Endodermal cell (in vitro differentiated cells): ENCODE results near the gene DNAH6. TPM values are rescaled to one million over a fixed set of nuclear protein-coding genes. Genes with fewer than 3 reads are reported as not detected.

Experiments used
- DNase-seq: peaks from one replicate; pipeline ENCODE4 v3.0.0-alpha.2; 2017
- H3K27ac ChIP-seq: 2 replicates; pipeline ENCODE4 v1.5.1; 2013; ENCODE audit warnings: mild to moderate bottlenecking, low read depth, low read length, moderate library complexity
- H3K27me3 ChIP-seq: 2 replicates; pipeline ENCODE4 v1.6.1; 2013; ENCODE audit warnings: mild to moderate bottlenecking, low read length, moderate library complexity; ENCODE audit not compliant: insufficient read depth, control insufficient read depth, poor library complexity, severe bottlenecking
- H3K36me3 ChIP-seq: 2 replicates; pipeline ENCODE4 v1.7.0; 2013; ENCODE audit warnings: mild to moderate bottlenecking, low read length, moderate library complexity; ENCODE audit not compliant: control insufficient read depth, insufficient read depth
- H3K4me1 ChIP-seq: one replicate; pipeline ENCODE4 v1.7.0; 2013; ENCODE audit warnings: low read length; ENCODE audit not compliant: control insufficient read depth, insufficient read depth
- H3K4me3 ChIP-seq: 2 replicates; pipeline ENCODE4 v1.5.1; 2013; ENCODE audit warnings: mild to moderate bottlenecking, low read length, moderate library complexity
- H3K9ac ChIP-seq: 2 replicates; pipeline ENCODE4 v1.6.1; 2013; ENCODE audit warnings: mild to moderate bottlenecking, low read length, moderate library complexity; ENCODE audit not compliant: poor library complexity, severe bottlenecking; ENCODE audit errors: extremely low read depth
- H3K9me3 ChIP-seq: 2 replicates; pipeline ENCODE4 v1.6.1; 2013; ENCODE audit warnings: mild to moderate bottlenecking, low read length, moderate library complexity; ENCODE audit not compliant: control insufficient read depth
- H3K27ac Mint-ChIP-seq: 2 replicates; pipeline ENCODE4 v1.8.0; 2020; ENCODE audit warnings: mixed read lengths
- H3K27me3 Mint-ChIP-seq: 2 replicates; pipeline ENCODE4 v1.8.0; 2021; ENCODE audit warnings: mild to moderate bottlenecking, mixed read lengths; ENCODE audit not compliant: insufficient read depth
- H3K36me3 Mint-ChIP-seq: 2 replicates; pipeline ENCODE4 v1.8.0; 2020; ENCODE audit warnings: low read depth, mixed read lengths
- H3K4me1 Mint-ChIP-seq: 2 replicates; pipeline ENCODE4 v1.8.0; 2020; ENCODE audit warnings: mixed read lengths
- H3K4me3 Mint-ChIP-seq: 2 replicates; pipeline ENCODE4 v1.8.0; 2020; ENCODE audit warnings: mild to moderate bottlenecking, moderate library complexity, mixed read lengths
- H3K9me3 Mint-ChIP-seq: 2 replicates; pipeline ENCODE4 v1.8.0; 2020; ENCODE audit warnings: mild to moderate bottlenecking, mixed read lengths
- CTCF ChIP-seq: fragments of 200-600 bp; sonication (generic); conservative IDR thresholded peaks from 2 replicates; pipeline ENCODE4 v1.5.0; 2021; ENCODE audit warnings: antibody characterized with exemption, mild to moderate bottlenecking
- WGBS, 2 experiments: methylation state at CpG; one replicate each; pipeline versions ENCODE4 v1.1.5 to v1.1.7; 2013; ENCODE audit warnings: missing lambda C conversion rate in 2 of 2, mixed read lengths in 1 of 2; ENCODE audit not compliant: insufficient coverage in 1 of 2, insufficient read length in 1 of 2; 5-methylcytosine and 5-hydroxymethylcytosine counted together
- total RNA-seq, 2 donors: library from RNA; stranded (reverse); fragmentation: NEBNext Ultra II Directional in 1 of 2; extraction: Animal tissue kit (Norgen Biotek cat#: 25700) in 1 of 2; gene quantifications; 2 replicates in 1 of 2; 3 replicates in 1 of 2; pipeline ENCODE4 v1.2.1, GENCODE V29; 2021

The DNAH6 gene
- total RNA-seq, 2 donors from 2014 or later, result 1.6 to 2.0 TPM

DNA sequence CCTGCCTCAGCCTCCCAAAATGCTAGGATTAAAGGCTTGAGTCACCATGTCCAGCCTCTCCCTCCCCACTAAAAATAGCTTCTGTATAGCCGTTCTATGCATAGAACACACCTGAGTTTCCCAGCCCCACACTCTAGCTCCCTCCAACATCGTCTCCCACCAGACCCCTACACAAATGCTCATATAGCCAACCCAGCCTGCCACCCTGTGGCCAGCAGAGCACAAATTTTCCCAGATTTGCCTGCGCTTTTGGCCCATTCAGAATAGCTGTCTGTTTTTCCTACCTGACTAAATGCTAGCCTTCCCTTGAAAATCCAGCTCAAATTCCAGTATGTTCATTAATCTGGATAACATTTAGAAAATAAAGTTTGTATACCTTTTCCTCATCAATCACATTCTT is 341.8 kb downstream of the DNAH6 start:
- DNase-seq, result peak; percentile 71
- no peak overlapping the region for H3K9ac ChIP-seq
- H3K9me3 Mint-ChIP-seq, result no peaks in the 10 kb centered on the region
- no peak overlapping the region for H3K27ac ChIP-seq
- no peaks in the 10 kb centered on the region for H3K4me1 ChIP-seq
- H3K27ac Mint-ChIP-seq, result no peak overlapping the region
- TF ChIP-seq CTCF, result peak; percentile 75
- no peaks in the 10 kb centered on the region for H3K36me3 ChIP-seq
- H3K4me1 Mint-ChIP-seq, result peaks cover 7% of the 10 kb centered on the region
- no peaks in the 10 kb centered on the region for H3K9me3 ChIP-seq
- no peak overlapping the region for H3K4me3 Mint-ChIP-seq
- H3K36me3 Mint-ChIP-seq, result no peaks in the 10 kb centered on the region
- H3K27me3 ChIP-seq, result no peaks in the 10 kb centered on the region
- H3K27me3 Mint-ChIP-seq, result peaks cover 46% of the 10 kb centered on the region
- WGBS, 2 experiments, result 67 to 81% methylated on average over 3 of the region's 3 CpGs
- H3K4me3 ChIP-seq, result no peak overlapping the region

DNA sequence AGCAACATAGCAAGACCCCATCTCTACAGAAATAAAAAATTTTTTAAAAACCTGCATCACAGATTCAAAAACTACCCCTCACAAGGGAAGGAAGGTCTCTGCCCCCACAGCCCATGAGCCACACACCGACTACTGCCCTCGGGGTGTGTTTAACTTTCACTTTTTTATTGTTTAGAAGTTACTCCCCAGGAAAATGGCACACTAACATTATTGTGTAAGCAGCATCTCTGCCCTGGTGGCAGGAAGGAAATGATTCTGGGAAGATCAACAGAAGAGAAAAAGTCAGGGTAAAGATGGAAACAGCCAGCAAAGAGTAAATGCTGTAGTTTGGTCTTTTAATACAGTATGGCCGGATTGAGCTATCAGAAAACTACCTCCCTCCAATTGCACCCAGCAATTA is 342.6 kb downstream of the DNAH6 start:
- 80 to 90% methylated on average over 1 to 3 of the region's 3 CpGs for WGBS, 2 experiments
- H3K4me1 ChIP-seq, result no peaks in the 10 kb centered on the region
- H3K4me3 ChIP-seq, result no peak overlapping the region
- H3K4me3 Mint-ChIP-seq, result no peak overlapping the region
- H3K27ac ChIP-seq, result no peak overlapping the region
- no peaks in the 10 kb centered on the region for H3K27me3 ChIP-seq
- no peaks in the 10 kb centered on the region for H3K9me3 Mint-ChIP-seq
- H3K36me3 Mint-ChIP-seq, result no peaks in the 10 kb centered on the region
- peak; percentile 17 for DNase-seq
- H3K9ac ChIP-seq, result no peak overlapping the region
- H3K27ac Mint-ChIP-seq, result no peak overlapping the region
- TF ChIP-seq CTCF, result no peak
- peaks cover 7% of the 10 kb centered on the region for H3K4me1 Mint-ChIP-seq
- H3K9me3 ChIP-seq, result no peaks in the 10 kb centered on the region
- H3K36me3 ChIP-seq, result no peaks in the 10 kb centered on the region
- H3K27me3 Mint-ChIP-seq, result peaks cover 46% of the 10 kb centered on the region

GRCh38 chr2:84861539-84861938 is 345.2 kb downstream of the DNAH6 start:
- H3K4me1 ChIP-seq, result no peaks in the 10 kb centered on the region
- peak; percentile 68 for DNase-seq
- peaks cover 26% of the 10 kb centered on the region for H3K27me3 Mint-ChIP-seq
- no peaks in the 10 kb centered on the region for H3K36me3 ChIP-seq
- no peak overlapping the region for H3K4me3 ChIP-seq
- H3K27me3 ChIP-seq, result no peaks in the 10 kb centered on the region
- no peak for TF ChIP-seq CTCF
- no peak overlapping the region for H3K9ac ChIP-seq
- H3K27ac ChIP-seq, result no peak overlapping the region
- H3K4me1 Mint-ChIP-seq, result peaks cover 5% of the 10 kb centered on the region
- H3K27ac Mint-ChIP-seq, result no peak overlapping the region
- H3K9me3 Mint-ChIP-seq, result no peaks in the 10 kb centered on the region
- 91 to 93% methylated on average over 6 of the region's 6 CpGs for WGBS, 2 experiments
- no peaks in the 10 kb centered on the region for H3K36me3 Mint-ChIP-seq
- no peak overlapping the region for H3K4me3 Mint-ChIP-seq
- no peaks in the 10 kb centered on the region for H3K9me3 ChIP-seq
